H9 (cell line): ENCODE data around the gene HTR1E. TPM values are rescaled to one million over a fixed set of nuclear protein-coding genes. Genes with fewer than 3 reads are reported as not detected.

ENCODE experiments used
- DNase-seq: peaks from one replicate; pipeline ENCODE4 v3.0.0-alpha.2; 2017
- H2AFZ ChIP-seq: one replicate; pipeline ENCODE4 v1.6.1; 2013; ENCODE audit warnings: mild to moderate bottlenecking, low read length, control low read depth, moderate library complexity
- H2AK5ac ChIP-seq: 2 replicates; pipeline ENCODE4 v1.6.1; 2013; ENCODE audit warnings: low read length, control low read depth, mixed read lengths; ENCODE audit not compliant: insufficient read length
- H2BK120ac ChIP-seq: one replicate; pipeline ENCODE4 v1.6.1; 2013; ENCODE audit warnings: low read depth, mild to moderate bottlenecking, low read length, control low read depth, inconsistent platforms; ENCODE audit not compliant: poor library complexity, severe bottlenecking
- H2BK12ac ChIP-seq: 2 replicates; pipeline ENCODE4 v1.6.1; 2013; ENCODE audit warnings: low read length, control low read depth, mixed read lengths, low read depth; ENCODE audit not compliant: insufficient read length
- H2BK15ac ChIP-seq: 2 replicates; pipeline ENCODE4 v1.6.1; 2013; ENCODE audit warnings: low read depth, low read length, control low read depth
- H2BK20ac ChIP-seq: one replicate; pipeline ENCODE4 v1.6.1; 2013; ENCODE audit warnings: low read depth, mild to moderate bottlenecking, low read length, control low read depth, inconsistent platforms; ENCODE audit not compliant: poor library complexity, severe bottlenecking
- H2BK5ac ChIP-seq: 2 replicates; pipeline ENCODE4 v1.6.1; 2013; ENCODE audit warnings: low read length, control low read depth, mixed read lengths; ENCODE audit not compliant: insufficient read length
- H3K14ac ChIP-seq: 2 replicates; pipeline ENCODE4 v1.6.1; 2013; ENCODE audit warnings: low read length, control low read depth; ENCODE audit not compliant: insufficient read depth
- H3K18ac ChIP-seq: 2 replicates; pipeline ENCODE4 v1.6.1; 2013; ENCODE audit warnings: low read depth, mild to moderate bottlenecking, mixed read lengths, low read length, control low read depth; ENCODE audit not compliant: insufficient read length
- H3K23ac ChIP-seq: 2 replicates; pipeline ENCODE4 v1.6.1; 2013; ENCODE audit warnings: low read length, control low read depth, mixed read lengths, low read depth; ENCODE audit not compliant: insufficient read length
- H3K23me2 ChIP-seq: 2 replicates; pipeline ENCODE4 v1.6.1; 2013; ENCODE audit warnings: low read depth, mild to moderate bottlenecking, mixed read lengths, low read length, control low read depth; ENCODE audit not compliant: insufficient read length, poor library complexity, severe bottlenecking
- H3K27ac ChIP-seq: 2 replicates; pipeline ENCODE4 v1.5.1; 2013; ENCODE audit warnings: low read length, control low read depth, mixed read lengths, low read depth; ENCODE audit not compliant: insufficient read length
- H3K27me3 ChIP-seq: 2 replicates; pipeline ENCODE4 v1.6.1; 2013; ENCODE audit warnings: low read length, control low read depth, inconsistent platforms; ENCODE audit not compliant: insufficient read depth
- H3K4ac ChIP-seq: 2 replicates; pipeline ENCODE4 v1.6.1; 2013; ENCODE audit warnings: low read depth, mild to moderate bottlenecking, control low read depth, inconsistent platforms, low read length, moderate library complexity
- H3K4me1 ChIP-seq: 2 replicates; pipeline ENCODE4 v1.6.1; 2013; ENCODE audit warnings: low read length, control low read depth, inconsistent platforms; ENCODE audit not compliant: insufficient read depth
- H3K4me2 ChIP-seq: 2 replicates; pipeline ENCODE4 v1.6.1; 2013; ENCODE audit warnings: low read length, control low read depth, mixed read lengths; ENCODE audit not compliant: insufficient read length, insufficient read depth
- H3K56ac ChIP-seq: 2 replicates; pipeline ENCODE4 v1.6.1; 2013; ENCODE audit warnings: low read depth, mild to moderate bottlenecking, mixed read lengths, low read length, control low read depth; ENCODE audit not compliant: insufficient read length
- H3K79me1 ChIP-seq: 2 replicates; pipeline ENCODE4 v1.6.1; 2013; ENCODE audit warnings: low read depth, mild to moderate bottlenecking, moderate library complexity, low read length, control low read depth, inconsistent platforms; ENCODE audit not compliant: insufficient read depth, poor library complexity, severe bottlenecking
- H3K79me2 ChIP-seq: 2 replicates; pipeline ENCODE4 v1.6.1; 2013; ENCODE audit warnings: low read length, control low read depth, inconsistent platforms; ENCODE audit not compliant: insufficient read depth
- H3K9ac ChIP-seq: 2 replicates; pipeline ENCODE4 v1.6.1; 2013; ENCODE audit warnings: low read length, control low read depth, mixed read lengths; ENCODE audit not compliant: insufficient read length; ENCODE audit errors: extremely low read depth
- H3K9me3 ChIP-seq: one replicate; pipeline ENCODE4 v1.6.1; 2013; ENCODE audit warnings: low read depth, low read length, inconsistent platforms; ENCODE audit not compliant: control insufficient read depth
- H3T11ph ChIP-seq: one replicate; pipeline ENCODE4 v1.6.1; 2013; ENCODE audit warnings: mild to moderate bottlenecking, low read length, control low read depth, inconsistent platforms
- H4K20me1 ChIP-seq: one replicate; pipeline ENCODE4 v1.6.1; 2013; ENCODE audit not compliant: control insufficient read depth, insufficient read length, insufficient read depth
- H4K5ac ChIP-seq: 2 replicates; pipeline ENCODE4 v1.6.1; 2013; ENCODE audit warnings: low read depth, mild to moderate bottlenecking, mixed read lengths, low read length, control low read depth; ENCODE audit not compliant: insufficient read length
- H4K8ac ChIP-seq: replicated peaks from 2 replicates; pipeline ENCODE4 v1.6.1; 2013; ENCODE audit warnings: low read length, control low read depth, mixed read lengths, low read depth; ENCODE audit not compliant: insufficient read length
- H4K91ac ChIP-seq: 2 replicates; pipeline ENCODE4 v1.6.1; 2013; ENCODE audit warnings: low read depth, mild to moderate bottlenecking, moderate library complexity, mixed read lengths, low read length, control low read depth; ENCODE audit not compliant: insufficient read length
- H3K27ac Mint-ChIP-seq, 3 experiments: 2 replicates in 2 of 3; 3 replicates in 1 of 3; pipeline ENCODE4 v1.8.0; 2020 to 2021; ENCODE audit warnings: mixed read lengths in 3 of 3, mild to moderate bottlenecking in 1 of 3, moderate library complexity in 1 of 3
- H3K27me3 Mint-ChIP-seq: 2 replicates; pipeline ENCODE4 v1.8.0; 2021; ENCODE audit warnings: low read depth, mild to moderate bottlenecking, moderate library complexity, mixed read lengths
- H3K36me3 Mint-ChIP-seq, 3 experiments: 2 replicates in 2 of 3; 3 replicates in 1 of 3; pipeline ENCODE4 v1.8.0; 2020 to 2021; ENCODE audit warnings: low read depth in 3 of 3, mixed read lengths in 3 of 3; ENCODE audit not compliant: insufficient read depth in 1 of 3
- H3K4me1 Mint-ChIP-seq, 2 experiments: 2 replicates each; pipeline ENCODE4 v1.8.0; 2020; ENCODE audit warnings: mixed read lengths in 2 of 2
- H3K4me3 Mint-ChIP-seq, 2 experiments: 2 replicates in 1 of 2; 3 replicates in 1 of 2; pipeline ENCODE4 v1.8.0; 2020 to 2021; ENCODE audit warnings: mild to moderate bottlenecking in 2 of 2, mixed read lengths in 2 of 2, moderate library complexity in 1 of 2
- H3K9me3 Mint-ChIP-seq, 2 experiments: 2 replicates in 1 of 2; 3 replicates in 1 of 2; pipeline ENCODE4 v1.8.0; 2020; ENCODE audit warnings: mild to moderate bottlenecking in 2 of 2, mixed read lengths in 2 of 2, moderate library complexity in 1 of 2
- WGBS: extraction: QIAGEN DNeasy Blood & Tissue Kit; methylation state at CpG from one replicate; pipeline ENCODE4 v1.1.7; 2013; ENCODE audit warnings: missing lambda C conversion rate, low lambda C conversion rate, mixed read lengths; ENCODE audit not compliant: insufficient read length; ENCODE audit errors: extremely low coverage; 5-methylcytosine and 5-hydroxymethylcytosine counted together
- total RNA-seq: library from RNA; stranded (reverse); gene quantifications from 2 replicates; pipeline ENCODE4 v1.2.1, GENCODE V29; 2021
- TF ChIP-seq, protein P1 (sequence below): fragments of 200-600 bp; sonication (generic); conservative IDR thresholded peaks from 3 replicates; pipeline ENCODE4 v1.8.0; 2021; ENCODE audit warnings: antibody characterized with exemption, mild to moderate bottlenecking

Gene HTR1E
- total RNA-seq, 1 experiment from 2014 or later = not detected

DNA sequence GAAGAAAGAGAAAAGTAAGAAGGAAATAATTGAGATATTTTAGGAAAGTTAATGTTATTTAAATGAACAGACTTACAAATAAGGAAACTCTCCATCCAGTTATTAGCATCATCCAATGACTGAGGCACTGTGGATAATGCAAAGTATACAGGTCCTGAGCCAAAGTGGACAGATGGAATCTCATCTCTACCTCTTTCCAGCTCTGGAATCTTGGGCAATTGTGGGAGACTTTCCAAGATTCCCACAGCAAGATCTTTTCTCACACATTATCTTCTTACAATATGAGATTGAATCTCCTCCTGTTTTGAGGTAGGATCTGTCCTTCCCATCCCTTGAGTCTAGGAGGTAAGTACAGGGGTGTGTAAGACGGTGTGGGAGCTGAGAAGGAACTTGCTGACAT, 28.9 kb downstream of the HTR1E start:
- no peaks in the 10 kb centered on the region; the same call in 1 of the 2 replicates for H3K27me3 Mint-ChIP-seq
- Histone ChIP-seq H2AFZ (no peak overlapping the region), H3K4ac (no peak overlapping the region), H3K14ac (no peak overlapping the region), H3K4me2 (no peak overlapping the region), H3K27ac (no peak overlapping the region), H3K18ac (no peak overlapping the region), H3K4me1 (no peaks in the 10 kb centered on the region), H4K91ac (no peak overlapping the region), H3K23me2 (no peaks in the 10 kb centered on the region), H3K56ac (no peak overlapping the region), H2AK5ac (no peak overlapping the region), H2BK12ac (no peak overlapping the region), H2BK20ac (no peak overlapping the region), H2BK15ac (no peak overlapping the region), H3K9me3 (no peaks in the 10 kb centered on the region), H3T11ph (no peak overlapping the region), H3K27me3 (no peaks in the 10 kb centered on the region), H2BK120ac (no peak overlapping the region), H4K20me1 (no peaks in the 10 kb centered on the region), H4K8ac (no peak overlapping the region), H3K9ac (no peak overlapping the region), H3K23ac (no peak overlapping the region), H3K79me1 (no peaks in the 10 kb centered on the region), H4K5ac (no peak overlapping the region), H2BK5ac (no peak overlapping the region), H3K79me2 (no peaks in the 10 kb centered on the region)
- H3K36me3 Mint-ChIP-seq = no peaks in the 10 kb centered on the region
- no peak for DNase-seq
- no peak overlapping the region for H3K27ac Mint-ChIP-seq
- no peaks in the 10 kb centered on the region for H3K4me1 Mint-ChIP-seq
- WGBS = no CpG with 5 or more reads among the region's 1 CpG
- no peak overlapping the region for H3K4me3 Mint-ChIP-seq
- TF ChIP-seq, protein P1, sequence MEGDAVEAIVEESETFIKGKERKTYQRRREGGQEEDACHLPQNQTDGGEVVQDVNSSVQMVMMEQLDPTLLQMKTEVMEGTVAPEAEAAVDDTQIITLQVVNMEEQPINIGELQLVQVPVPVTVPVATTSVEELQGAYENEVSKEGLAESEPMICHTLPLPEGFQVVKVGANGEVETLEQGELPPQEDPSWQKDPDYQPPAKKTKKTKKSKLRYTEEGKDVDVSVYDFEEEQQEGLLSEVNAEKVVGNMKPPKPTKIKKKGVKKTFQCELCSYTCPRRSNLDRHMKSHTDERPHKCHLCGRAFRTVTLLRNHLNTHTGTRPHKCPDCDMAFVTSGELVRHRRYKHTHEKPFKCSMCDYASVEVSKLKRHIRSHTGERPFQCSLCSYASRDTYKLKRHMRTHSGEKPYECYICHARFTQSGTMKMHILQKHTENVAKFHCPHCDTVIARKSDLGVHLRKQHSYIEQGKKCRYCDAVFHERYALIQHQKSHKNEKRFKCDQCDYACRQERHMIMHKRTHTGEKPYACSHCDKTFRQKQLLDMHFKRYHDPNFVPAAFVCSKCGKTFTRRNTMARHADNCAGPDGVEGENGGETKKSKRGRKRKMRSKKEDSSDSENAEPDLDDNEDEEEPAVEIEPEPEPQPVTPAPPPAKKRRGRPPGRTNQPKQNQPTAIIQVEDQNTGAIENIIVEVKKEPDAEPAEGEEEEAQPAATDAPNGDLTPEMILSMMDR = no peak
- H3K9me3 Mint-ChIP-seq = no peaks in the 10 kb centered on the region
